Activated naive CD4-positive, alpha-beta T cell treated with anti-CD3 and anti-CD28 coated beads for 36 hours (primary cell): ENCODE results near the gene GPC6. TPM values are rescaled to one million over a fixed set of nuclear protein-coding genes. Genes with fewer than 3 reads are reported as not detected.

Source experiments
- CTCF ChIA-PET: fragments of 350-600 bp; sonication (Branson Sonifier 250); formaldehyde crosslinking; loops from one replicate; lab custom pipeline; 2021; ENCODE audit warnings: antibody characterized with exemption; lab: Charles Lee
- DNase-seq: peaks from one replicate; pipeline ENCODE4 v3.0.0-alpha.2; 2020
- H3K27ac Mint-ChIP-seq: one replicate; pipeline ENCODE4 v1.8.0; 2021; ENCODE audit warnings: mild to moderate bottlenecking, mixed read lengths
- H3K27me3 Mint-ChIP-seq: one replicate; pipeline ENCODE4 v1.8.0; 2021; ENCODE audit warnings: low read depth, mixed read lengths
- H3K36me3 Mint-ChIP-seq: one replicate; pipeline ENCODE4 v1.8.0; 2021; ENCODE audit warnings: low read depth, mixed read lengths
- H3K4me1 Mint-ChIP-seq: one replicate; pipeline ENCODE4 v1.8.0; 2021; ENCODE audit warnings: low read depth, mixed read lengths
- H3K4me3 Mint-ChIP-seq: one replicate; pipeline ENCODE4 v1.8.0; 2021; ENCODE audit warnings: mild to moderate bottlenecking, moderate library complexity, mixed read lengths
- H3K9me3 Mint-ChIP-seq: one replicate; pipeline ENCODE4 v1.8.0; 2021; ENCODE audit warnings: mixed read lengths
- intact Hi-C: fragments of 100-400 bp; cut with micrococcal nuclease; formaldehyde crosslinking; loops from one replicate; pipeline ENCODE4 v1.15.1; 2023
- total RNA-seq, 2 experiments: library from RNA; stranded (reverse); gene quantifications; one replicate each; pipeline ENCODE4 v1.2.3, GENCODE V29; 2021

The GPC6 gene
- total RNA-seq, 2 experiments from 2014 or later, result not detected

DNA sequence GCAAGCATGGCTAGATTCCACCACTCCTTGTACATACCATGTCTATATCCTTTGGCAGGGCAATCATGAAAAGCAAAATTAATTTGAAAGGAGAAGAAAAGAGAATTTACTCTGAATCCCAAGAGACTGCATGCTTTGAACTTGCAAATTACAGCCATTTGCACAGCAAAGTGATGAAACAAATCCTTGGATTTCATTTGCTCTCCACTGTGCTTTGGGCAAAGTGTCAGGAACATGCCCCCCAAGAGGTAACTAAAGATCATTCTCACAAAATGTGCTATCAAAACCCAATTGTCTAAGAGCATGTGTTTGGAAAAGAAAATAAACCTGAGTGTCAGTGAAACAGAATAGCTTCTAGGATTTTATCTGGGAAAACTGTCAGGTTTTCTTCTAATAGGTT, 298.5 kb downstream of the GPC6 start:
- intact Hi-C loops, result no loop called here
- H3K27ac Mint-ChIP-seq, result no peak overlapping the region
- DNase-seq, result no peak
- no peaks in the 10 kb centered on the region for H3K27me3 Mint-ChIP-seq
- no peak overlapping the region for H3K4me3 Mint-ChIP-seq
- no peaks in the 10 kb centered on the region for H3K36me3 Mint-ChIP-seq
- H3K4me1 Mint-ChIP-seq, result no peaks in the 10 kb centered on the region
- no peaks in the 10 kb centered on the region for H3K9me3 Mint-ChIP-seq
- CTCF ChIA-PET, result interaction anchor here (0.6 kb wide), 1 partner anchor 15 kb away, joined by 3 read pairs; no protein-coding TSS in a partner anchor

DNA sequence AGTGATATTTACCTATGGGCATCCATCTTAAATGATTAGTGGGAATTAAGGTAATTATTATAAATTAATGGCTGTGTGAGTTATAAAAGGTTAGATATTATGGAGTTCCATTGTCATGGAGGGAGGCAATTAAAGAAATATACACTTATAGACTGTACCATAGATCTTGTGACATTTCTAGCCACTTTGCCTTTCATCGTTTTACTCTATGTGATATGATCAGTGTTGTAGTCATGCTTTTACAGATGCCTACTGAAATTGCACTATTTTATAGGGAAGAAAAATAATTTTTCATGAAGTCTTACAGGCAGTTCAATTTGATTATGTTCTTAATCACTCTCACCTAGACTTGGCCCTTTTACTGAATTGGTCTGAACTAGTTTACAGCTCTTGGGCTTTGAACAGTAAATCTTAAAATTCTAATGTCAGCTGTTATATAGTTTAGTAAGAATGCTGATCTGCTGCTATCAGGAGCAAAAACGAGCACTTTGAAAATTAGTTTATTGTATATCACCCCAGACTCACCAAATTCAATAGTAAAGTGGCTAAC, 301.2 kb downstream of the GPC6 start:
- CTCF ChIA-PET, result no interaction called here
- Mint-ChIP-seq H3K36me3 (no peaks in the 10 kb centered on the region), H3K27me3 (no peaks in the 10 kb centered on the region), H3K27ac (no peak overlapping the region), H3K4me3 (no peak overlapping the region), H3K4me1 (no peaks in the 10 kb centered on the region), H3K9me3 (no peaks in the 10 kb centered on the region)
- intact Hi-C loops, result no loop called here
- DNase-seq, result no peak

DNA sequence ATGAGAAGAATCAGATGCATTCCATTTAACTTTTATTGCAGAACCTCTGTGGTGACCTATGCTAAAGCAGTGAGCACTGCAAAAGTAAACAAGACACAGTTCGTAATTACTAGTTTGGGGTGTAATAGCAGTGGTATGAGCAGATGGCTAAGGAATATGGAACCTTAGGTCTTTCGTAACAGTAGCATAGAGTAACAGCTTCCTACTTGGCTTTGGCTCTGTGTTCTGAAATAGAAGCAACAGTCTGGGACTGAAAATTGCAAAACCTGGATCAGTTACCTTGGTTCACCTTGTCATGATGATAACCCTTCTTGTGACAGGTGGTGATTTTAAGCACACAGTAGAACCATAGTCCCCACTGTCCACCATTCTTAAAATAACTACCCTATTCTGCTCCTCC, 303.4 kb downstream of the GPC6 start:
- H3K9me3 Mint-ChIP-seq, result no peaks in the 10 kb centered on the region
- CTCF ChIA-PET, result no interaction called here
- intact Hi-C loops, result no loop called here

GRCh38 chr13:93534181-93534700, 307.6 kb downstream of the GPC6 start:
- Mint-ChIP-seq H3K36me3 (no peaks in the 10 kb centered on the region), H3K27ac (no peak overlapping the region), H3K4me1 (no peaks in the 10 kb centered on the region), H3K4me3 (no peak overlapping the region), H3K9me3 (no peaks in the 10 kb centered on the region), H3K27me3 (no peaks in the 10 kb centered on the region)
- intact Hi-C loops, result no loop called here
- no peak for DNase-seq
- CTCF ChIA-PET, result interaction anchor here (0.6 kb wide), 1 partner anchor 356 kb away, joined by 3 read pairs; no protein-coding TSS in a partner anchor

More for the DNA sequence above, 303.4 kb downstream of the GPC6 start:
- Mint-ChIP-seq H3K27me3 (no peaks in the 10 kb centered on the region), H3K27ac (no peak overlapping the region), H3K36me3 (no peaks in the 10 kb centered on the region), H3K4me1 (no peaks in the 10 kb centered on the region), H3K4me3 (no peak overlapping the region)
- no peak for DNase-seq

GRCh38 chr13:93535251-93535650, 308.6 kb downstream of the GPC6 start:
- Mint-ChIP-seq H3K27me3 (no peaks in the 10 kb centered on the region), H3K36me3 (no peaks in the 10 kb centered on the region), H3K9me3 (no peaks in the 10 kb centered on the region), H3K4me3 (no peak overlapping the region), H3K27ac (no peak overlapping the region), H3K4me1 (no peaks in the 10 kb centered on the region)
- CTCF ChIA-PET, result no interaction called here
- intact Hi-C loops, result no loop called here
- DNase-seq, result no peak

DNA sequence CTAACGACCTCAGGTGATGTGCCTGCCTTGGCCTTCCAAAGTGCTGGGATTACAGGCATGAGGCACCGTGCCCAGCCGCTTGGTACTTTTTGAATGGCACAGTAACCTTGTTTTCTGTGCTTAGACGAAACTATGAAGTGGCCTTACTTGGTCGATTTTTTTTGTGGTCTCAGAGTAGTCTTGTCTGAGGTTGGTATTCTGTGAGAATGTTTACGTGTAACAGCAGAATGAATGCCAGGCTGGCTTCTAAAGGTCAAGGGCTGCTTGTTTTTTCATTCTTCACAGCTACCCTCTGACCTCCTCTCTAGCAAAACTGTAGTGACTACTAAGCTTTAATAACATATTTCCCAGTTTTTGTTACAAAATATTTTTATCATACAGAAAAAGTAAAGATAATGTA, 313.3 kb downstream of the GPC6 start:
- no peak overlapping the region for H3K4me3 Mint-ChIP-seq
- no peak for DNase-seq
- CTCF ChIA-PET, result no interaction called here
- H3K9me3 Mint-ChIP-seq, result no peaks in the 10 kb centered on the region
- intact Hi-C loops, result no loop called here
- H3K27me3 Mint-ChIP-seq, result no peaks in the 10 kb centered on the region
- H3K36me3 Mint-ChIP-seq, result no peaks in the 10 kb centered on the region
- H3K27ac Mint-ChIP-seq, result no peak overlapping the region
- H3K4me1 Mint-ChIP-seq, result no peaks in the 10 kb centered on the region

GRCh38 chr13:93547886-93548285, 321.3 kb downstream of the GPC6 start:
- Mint-ChIP-seq H3K36me3 (no peaks in the 10 kb centered on the region), H3K27me3 (peaks cover 3% of the 10 kb centered on the region), H3K4me3 (no peak overlapping the region), H3K9me3 (no peaks in the 10 kb centered on the region), H3K4me1 (no peaks in the 10 kb centered on the region), H3K27ac (no peak overlapping the region)
- DNase-seq, result no peak
- intact Hi-C loops, result no loop called here
- CTCF ChIA-PET, result no interaction called here

DNA sequence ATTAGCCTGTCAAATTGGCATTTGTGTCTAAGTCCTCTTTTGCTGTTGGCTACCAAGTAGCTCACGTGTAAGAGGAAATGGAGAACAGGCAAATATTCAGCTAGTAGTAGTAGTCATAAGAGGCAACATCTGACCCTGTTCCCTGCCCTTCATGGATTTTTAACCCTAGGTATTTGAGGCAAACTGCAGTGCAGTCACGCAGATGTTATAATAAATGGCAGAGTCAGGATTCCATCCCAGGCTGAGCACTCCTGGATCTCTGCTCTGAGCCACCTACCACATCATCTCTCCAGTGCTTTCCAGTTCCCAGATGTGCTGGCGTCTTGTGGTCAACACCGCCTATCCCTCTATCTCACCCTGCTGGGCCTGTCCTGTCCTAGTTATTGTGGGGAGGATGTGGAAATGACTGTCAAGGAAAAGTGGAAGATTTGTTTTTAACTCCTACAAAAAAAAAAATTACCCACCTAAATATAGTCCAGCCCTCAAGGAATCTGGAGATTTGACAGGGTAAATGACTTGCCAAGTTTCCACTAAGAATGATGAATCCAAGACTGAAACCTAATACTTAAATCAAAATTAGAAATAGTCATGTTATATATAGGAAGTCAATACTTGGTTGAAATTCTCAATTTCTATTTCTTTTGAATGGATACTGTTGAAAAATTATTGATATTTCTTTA, 322.9 kb downstream of the GPC6 start:
- intact Hi-C loops, result no loop called here
- Mint-ChIP-seq H3K9me3 (no peaks in the 10 kb centered on the region), H3K4me3 (no peak overlapping the region), H3K27me3 (peaks cover 3% of the 10 kb centered on the region), H3K4me1 (no peaks in the 10 kb centered on the region), H3K27ac (no peak overlapping the region), H3K36me3 (no peaks in the 10 kb centered on the region)
- CTCF ChIA-PET, result no interaction called here
- DNase-seq, result no peak

DNA sequence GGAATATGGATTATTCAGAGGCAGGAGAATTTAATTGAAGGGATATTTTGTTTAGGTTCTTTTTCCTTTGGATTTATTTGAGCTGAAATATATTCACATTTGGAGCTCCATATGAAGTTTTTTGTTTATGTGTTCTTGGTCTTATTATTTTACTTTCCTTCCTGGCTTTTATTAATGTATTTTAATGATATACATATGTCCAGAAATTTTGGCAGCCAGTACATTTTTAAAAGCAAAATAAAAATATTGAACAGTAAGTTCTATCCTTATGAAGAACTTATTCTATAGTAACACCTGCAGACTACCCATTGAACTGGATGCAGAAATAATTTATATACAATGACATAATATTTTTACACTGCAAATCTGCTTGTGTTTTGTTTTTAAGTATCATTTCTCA, 323.6 kb downstream of the GPC6 start:
- Mint-ChIP-seq H3K4me1 (no peaks in the 10 kb centered on the region), H3K9me3 (no peaks in the 10 kb centered on the region), H3K36me3 (no peaks in the 10 kb centered on the region), H3K27me3 (peaks cover 3% of the 10 kb centered on the region), H3K4me3 (no peak overlapping the region), H3K27ac (no peak overlapping the region)
- DNase-seq, result no peak
- intact Hi-C loops, result no loop called here
- CTCF ChIA-PET, result no interaction called here

- Mint-ChIP-seq H3K27me3 (peaks cover 3% of the 10 kb centered on the region), H3K27ac (no peak overlapping the region), H3K9me3 (no peaks in the 10 kb centered on the region), H3K4me1 (no peaks in the 10 kb centered on the region), H3K4me3 (no peak overlapping the region), H3K36me3 (no peaks in the 10 kb centered on the region)
- no peak for DNase-seq
- CTCF ChIA-PET, result no interaction called here
- intact Hi-C loops, result no loop called here
Measured at GRCh38 chr13:93552596-93552995, 326.0 kb downstream of the GPC6 start.

DNA sequence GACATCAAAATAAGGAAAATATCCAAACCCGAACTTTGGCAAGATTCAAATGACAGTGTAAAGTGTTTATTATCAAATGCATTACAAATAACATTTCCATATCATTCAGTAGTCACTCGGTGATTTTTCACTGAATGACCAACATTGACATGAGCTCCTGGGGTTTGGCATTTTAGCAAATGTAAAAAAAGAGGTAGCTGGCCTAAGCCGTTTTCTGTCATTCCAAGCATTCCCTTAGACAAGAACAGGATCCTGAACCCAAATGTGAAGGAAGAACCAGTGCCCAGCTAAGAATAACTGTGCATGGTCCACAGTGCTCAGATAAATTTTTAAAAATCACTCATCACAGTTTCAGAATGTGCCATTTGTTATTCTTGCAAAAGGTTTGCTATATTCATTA, 327.9 kb downstream of the GPC6 start:
- Mint-ChIP-seq H3K27ac (no peak overlapping the region), H3K36me3 (no peaks in the 10 kb centered on the region), H3K9me3 (no peaks in the 10 kb centered on the region), H3K27me3 (peaks cover 4% of the 10 kb centered on the region), H3K4me1 (no peaks in the 10 kb centered on the region), H3K4me3 (no peak overlapping the region)
- intact Hi-C loops, result no loop called here
- no peak for DNase-seq
- CTCF ChIA-PET, result no interaction called here

- DNase-seq, result no peak
- intact Hi-C loops, result no loop called here
- H3K4me1 Mint-ChIP-seq, result no peaks in the 10 kb centered on the region
- H3K9me3 Mint-ChIP-seq, result no peaks in the 10 kb centered on the region
- CTCF ChIA-PET, result no interaction called here
- no peaks in the 10 kb centered on the region for H3K36me3 Mint-ChIP-seq
- no peak overlapping the region for H3K4me3 Mint-ChIP-seq
- no peak overlapping the region for H3K27ac Mint-ChIP-seq
- peaks cover 2% of the 10 kb centered on the region for H3K27me3 Mint-ChIP-seq
Measured at GRCh38 chr13:93558637-93559036, 332.0 kb downstream of the GPC6 start.

DNA sequence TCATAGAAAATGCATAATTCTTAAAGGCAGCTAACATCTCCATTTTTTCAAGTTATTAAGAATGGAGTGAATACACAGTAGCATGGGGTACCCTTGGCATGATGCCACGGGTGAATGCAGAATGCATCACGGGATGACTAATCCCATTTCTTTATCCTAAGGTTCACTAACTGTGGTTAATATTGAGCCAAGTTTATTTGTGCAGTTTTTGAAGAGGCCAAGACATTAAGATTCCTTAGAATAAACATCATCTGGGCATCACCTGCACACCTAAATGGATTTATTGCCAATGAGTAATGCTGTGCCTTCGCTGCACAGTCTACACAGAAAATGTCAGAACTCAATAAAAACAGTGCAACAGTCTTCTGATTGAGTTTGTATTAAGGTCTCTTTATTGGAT, 333.1 kb downstream of the GPC6 start:
- H3K4me3 Mint-ChIP-seq, result no peak overlapping the region
- H3K4me1 Mint-ChIP-seq, result no peaks in the 10 kb centered on the region
- H3K27ac Mint-ChIP-seq, result no peak overlapping the region
- H3K27me3 Mint-ChIP-seq, result peaks cover 2% of the 10 kb centered on the region
- intact Hi-C loops, result no loop called here
- CTCF ChIA-PET, result no interaction called here
- no peaks in the 10 kb centered on the region for H3K36me3 Mint-ChIP-seq
- H3K9me3 Mint-ChIP-seq, result no peaks in the 10 kb centered on the region
- no peak for DNase-seq
